Thoracic aorta (tissue), 2 donors: ENCODE data around the gene FUT8. TPM values are rescaled to one million over a fixed set of nuclear protein-coding genes. Genes with fewer than 3 reads are reported as not detected.

Experiments used
- ATAC-seq: fragments of 150-250 bp; one replicate; pipeline ENCODE4 v1.8.0; 2017; ENCODE audit warnings: low read depth; ENCODE audit not compliant: insufficient number of reproducible peaks, low FRiP score
- DNase-seq: peaks from one replicate; pipeline ENCODE4 v3.0.0-alpha.2; 2020; ENCODE audit warnings: low spot score
- H3K27ac ChIP-seq, 2 donors: fragments of 200-600 bp; sonication (generic); 1 replicate in 1 of 2; 2 replicates in 1 of 2; pipeline ENCODE4 v1.5.1; 2016; ENCODE audit warnings: mild to moderate bottlenecking in 2 of 2, moderate library complexity in 2 of 2
- H3K27me3 ChIP-seq: fragments of 200-600 bp; sonication (generic); replicated peaks from 2 replicates; pipeline ENCODE4 v1.6.0; 2016; ENCODE audit warnings: mild to moderate bottlenecking; ENCODE audit not compliant: insufficient read depth
- H3K36me3 ChIP-seq: fragments of 200-600 bp; sonication (generic); one replicate; pipeline ENCODE4 v1.5.1; 2016
- H3K4me1 ChIP-seq, 2 donors: fragments of 200-600 bp; sonication (generic); 1 replicate in 1 of 2; 2 replicates in 1 of 2; pipeline versions ENCODE4 v1.5.1 to v1.6.0; 2016; ENCODE audit warnings: low read depth in 2 of 2, mild to moderate bottlenecking in 1 of 2; ENCODE audit not compliant: control insufficient read depth in 1 of 2
- H3K4me3 ChIP-seq: fragments of 200-600 bp; sonication (generic); 2 replicates; pipeline ENCODE4 v1.5.1; 2016; ENCODE audit warnings: mild to moderate bottlenecking
- H3K9me3 ChIP-seq: fragments of 200-600 bp; sonication (generic); 2 replicates; pipeline ENCODE4 v1.5.1; 2016
- total RNA-seq, 2 donors: library from RNA; depleted of rRNA; stranded (reverse); fragments of >200 nt; gene quantifications; one replicate each; pipeline versions ENCODE4 v1.1.0 to v1.2.3, GENCODE V29; 2016
- TF ChIP-seq, protein P1 (sequence below): fragments of 200-600 bp; sonication (generic); IDR thresholded peaks from one replicate; pipeline ENCODE4 v1.5.1; 2019; ENCODE audit warnings: antibody characterized with exemption

The FUT8 gene
- total RNA-seq, 2 donors from 2014 or later, result 22.3 to 23.4 TPM

DNA sequence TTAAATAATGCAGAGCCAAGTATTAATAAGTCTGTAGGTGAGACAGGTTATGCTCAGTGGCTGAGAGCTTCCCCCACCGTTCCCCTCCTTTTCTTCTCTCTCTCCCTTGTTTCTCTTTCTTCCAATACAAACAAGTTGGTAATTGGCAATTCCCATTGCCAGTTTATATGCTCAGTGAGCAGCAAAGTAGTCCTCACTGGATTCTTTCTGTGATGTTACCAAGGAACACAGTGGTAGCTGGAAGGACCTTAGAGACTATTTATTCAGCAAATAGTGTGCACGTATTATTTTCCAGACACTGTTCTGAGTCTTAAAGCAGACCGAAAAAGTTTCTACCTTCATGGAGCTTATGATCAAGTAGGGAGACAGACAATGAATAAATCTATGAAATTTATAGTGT lies 344.4 kb downstream of the FUT8 start:
- Histone ChIP-seq H3K4me1 (no peaks in the 10 kb centered on the region), H3K27me3 (no peaks in the 10 kb centered on the region), H3K27ac (no peak overlapping the region), H3K36me3 (no peaks in the 10 kb centered on the region), H3K9me3 (no peaks in the 10 kb centered on the region), H3K4me3 (no peak overlapping the region)
- TF ChIP-seq, protein P1, sequence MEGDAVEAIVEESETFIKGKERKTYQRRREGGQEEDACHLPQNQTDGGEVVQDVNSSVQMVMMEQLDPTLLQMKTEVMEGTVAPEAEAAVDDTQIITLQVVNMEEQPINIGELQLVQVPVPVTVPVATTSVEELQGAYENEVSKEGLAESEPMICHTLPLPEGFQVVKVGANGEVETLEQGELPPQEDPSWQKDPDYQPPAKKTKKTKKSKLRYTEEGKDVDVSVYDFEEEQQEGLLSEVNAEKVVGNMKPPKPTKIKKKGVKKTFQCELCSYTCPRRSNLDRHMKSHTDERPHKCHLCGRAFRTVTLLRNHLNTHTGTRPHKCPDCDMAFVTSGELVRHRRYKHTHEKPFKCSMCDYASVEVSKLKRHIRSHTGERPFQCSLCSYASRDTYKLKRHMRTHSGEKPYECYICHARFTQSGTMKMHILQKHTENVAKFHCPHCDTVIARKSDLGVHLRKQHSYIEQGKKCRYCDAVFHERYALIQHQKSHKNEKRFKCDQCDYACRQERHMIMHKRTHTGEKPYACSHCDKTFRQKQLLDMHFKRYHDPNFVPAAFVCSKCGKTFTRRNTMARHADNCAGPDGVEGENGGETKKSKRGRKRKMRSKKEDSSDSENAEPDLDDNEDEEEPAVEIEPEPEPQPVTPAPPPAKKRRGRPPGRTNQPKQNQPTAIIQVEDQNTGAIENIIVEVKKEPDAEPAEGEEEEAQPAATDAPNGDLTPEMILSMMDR, result no peak
- ATAC-seq (no peak), DNase-seq (no peak)

DNA sequence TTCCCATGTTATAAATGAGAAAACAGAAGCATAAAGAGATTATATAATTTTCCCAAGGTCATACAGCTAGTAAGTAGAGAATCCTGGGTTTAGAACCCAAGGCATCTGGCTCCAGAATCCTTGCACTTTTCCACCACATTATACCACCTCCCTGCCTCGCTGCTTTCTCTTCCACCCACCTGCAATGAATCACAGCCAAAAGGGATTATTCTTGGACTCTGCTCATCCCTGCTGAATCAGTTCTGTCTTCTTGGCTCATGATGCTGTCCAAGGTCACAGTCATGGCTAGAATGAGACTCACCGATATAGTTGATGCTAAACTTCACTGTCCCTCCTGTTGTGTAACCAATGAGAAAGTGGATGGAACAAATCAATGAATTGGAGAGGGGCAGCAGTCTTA lies 356.6 kb downstream of the FUT8 start:
- no peak for DNase-seq
- Histone ChIP-seq H3K4me1 (no peaks in the 10 kb centered on the region), H3K36me3 (no peaks in the 10 kb centered on the region), H3K9me3 (no peaks in the 10 kb centered on the region), H3K27me3 (no peaks in the 10 kb centered on the region), H3K4me3 (no peak overlapping the region), H3K27ac (no peak overlapping the region)
- TF ChIP-seq, protein P1, result no peak
- no peak for ATAC-seq

DNA sequence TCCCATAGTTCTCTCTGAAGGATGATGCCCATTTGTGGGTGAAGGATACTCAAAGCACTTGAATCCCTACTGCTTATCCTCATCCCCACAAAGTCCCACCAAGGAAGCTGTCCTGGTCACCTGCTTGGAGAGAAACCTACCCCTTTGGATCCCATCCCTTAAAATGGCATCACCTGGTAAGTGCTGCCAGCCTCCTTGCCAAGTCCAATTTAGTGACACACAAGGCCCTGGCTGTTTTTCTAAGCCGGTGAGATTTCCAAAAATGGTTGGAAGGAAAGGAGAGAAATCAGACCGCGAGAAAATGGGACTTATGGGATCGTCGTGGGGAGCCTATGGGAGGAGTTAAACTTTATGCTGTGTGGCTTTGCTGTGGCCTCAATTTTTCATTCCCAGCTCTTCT lies 358.2 kb downstream of the FUT8 start:
- no peak overlapping the region for H3K4me3 ChIP-seq
- H3K27me3 ChIP-seq, result no peaks in the 10 kb centered on the region

DNA sequence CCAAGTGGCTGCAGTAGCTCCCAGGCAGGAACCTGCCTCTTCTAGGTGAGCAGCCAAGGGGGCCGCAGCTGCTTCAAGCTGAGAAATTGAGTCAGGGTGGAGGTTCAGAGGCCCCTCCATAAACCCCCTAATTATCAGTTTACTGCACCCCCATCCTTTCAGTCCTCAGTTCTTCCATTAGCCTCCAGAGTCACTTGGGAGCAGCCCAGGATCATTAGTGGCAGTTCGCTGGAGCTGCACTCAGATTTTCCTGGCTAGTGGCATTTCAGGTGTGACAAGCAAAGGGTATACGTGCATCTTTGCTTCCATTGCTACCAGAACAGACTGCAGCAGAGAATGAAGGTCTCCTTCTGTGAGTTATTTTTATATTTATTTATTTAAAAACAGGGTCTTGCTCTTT lies 358.7 kb downstream of the FUT8 start:
- H3K36me3 ChIP-seq, result no peaks in the 10 kb centered on the region
- DNase-seq (no peak), ATAC-seq (no peak)
- H3K27ac ChIP-seq, result no peak overlapping the region
- no peaks in the 10 kb centered on the region for H3K4me1 ChIP-seq
- TF ChIP-seq, protein P1, result no peak
- no peak overlapping the region for H3K4me3 ChIP-seq
- no peaks in the 10 kb centered on the region for H3K9me3 ChIP-seq
- H3K27me3 ChIP-seq, result no peaks in the 10 kb centered on the region

More for the DNA sequence above, 358.2 kb downstream of the FUT8 start:
- Histone ChIP-seq H3K27ac (no peak overlapping the region), H3K4me1 (no peaks in the 10 kb centered on the region), H3K9me3 (no peaks in the 10 kb centered on the region), H3K36me3 (no peaks in the 10 kb centered on the region)
- ATAC-seq (no peak), DNase-seq (no peak)
- TF ChIP-seq, protein P1, result no peak

DNA sequence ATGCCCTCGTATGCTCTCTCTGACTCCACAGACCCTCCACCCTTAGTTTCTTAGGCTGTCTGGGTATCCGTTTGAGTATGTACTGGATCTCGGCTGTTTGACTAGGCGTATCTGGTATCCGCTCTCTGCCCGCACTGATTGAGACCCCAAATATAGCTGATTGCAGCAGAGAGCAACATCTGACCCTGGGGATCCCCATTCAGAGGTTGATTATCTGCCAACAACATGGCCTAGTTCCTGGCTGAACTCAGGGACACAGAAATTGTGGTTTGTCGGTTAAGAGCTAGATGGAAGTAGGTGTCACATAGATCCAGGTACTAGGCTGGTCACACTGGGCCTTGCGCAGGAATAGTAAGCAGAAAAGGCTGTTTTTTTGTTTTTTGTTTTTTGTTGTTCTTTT lies 359.9 kb downstream of the FUT8 start:
- no peaks in the 10 kb centered on the region for H3K4me1 ChIP-seq

More for the DNA sequence above, 359.9 kb downstream of the FUT8 start:
- no peaks in the 10 kb centered on the region for H3K36me3 ChIP-seq
- H3K4me3 ChIP-seq, result no peak overlapping the region
- no peaks in the 10 kb centered on the region for H3K9me3 ChIP-seq
- ATAC-seq (no peak), DNase-seq (no peak)
- H3K27me3 ChIP-seq, result no peaks in the 10 kb centered on the region
- TF ChIP-seq, protein P1, result no peak
- no peak overlapping the region for H3K27ac ChIP-seq
